Calu3 (cell line): ENCODE results near the gene GRIP1. TPM values are rescaled to one million over a fixed set of nuclear protein-coding genes. Genes with fewer than 3 reads are reported as not detected.

ENCODE experiments used
- BruUV-seq: library from RNA; stranded (reverse); fragments of 400-500 nt; replicated peaks from 2 replicates; lab custom pipeline; 2021; lab: Mats Ljungman, UMichigan
- CTCF ChIA-PET: fragments of 300-600 bp; sonication (Branson Sonifier 250); formaldehyde crosslinking; loops from one replicate; lab custom pipeline; 2022; ENCODE audit warnings: antibody characterized with exemption; lab: Charles Lee
- DNase-seq: peaks from one replicate; pipeline ENCODE4 v3.0.0; 2022
- H3K27ac Mint-ChIP-seq: one replicate; pipeline ENCODE4 v1.8.0; 2022; ENCODE audit warnings: mixed read lengths; ENCODE audit not compliant: unreplicated experiment
- H3K27me3 Mint-ChIP-seq: one replicate; pipeline ENCODE4 v1.8.0; 2022; ENCODE audit warnings: mixed read lengths; ENCODE audit not compliant: unreplicated experiment
- H3K36me3 Mint-ChIP-seq: one replicate; pipeline ENCODE4 v1.8.0; 2022; ENCODE audit warnings: mild to moderate bottlenecking, moderate library complexity, mixed read lengths; ENCODE audit not compliant: insufficient read depth, unreplicated experiment
- H3K4me1 Mint-ChIP-seq: one replicate; pipeline ENCODE4 v1.8.0; 2022; ENCODE audit warnings: mild to moderate bottlenecking, low read depth, mixed read lengths; ENCODE audit not compliant: unreplicated experiment
- H3K4me3 Mint-ChIP-seq: one replicate; pipeline ENCODE4 v1.8.0; 2022; ENCODE audit warnings: mild to moderate bottlenecking, low read depth, moderate library complexity, mixed read lengths; ENCODE audit not compliant: unreplicated experiment
- H3K9me3 Mint-ChIP-seq: one replicate; pipeline ENCODE4 v1.8.0; 2022; ENCODE audit warnings: low read depth, mixed read lengths; ENCODE audit not compliant: unreplicated experiment
- CTCF ChIP-seq: fragments of 200-600 bp; IDR thresholded peaks from one replicate; pipeline ENCODE4 v1.8.0; 2022; ENCODE audit warnings: antibody characterized with exemption; ENCODE audit not compliant: unreplicated experiment
- intact Hi-C: fragments of 100-400 bp; cut with micrococcal nuclease; formaldehyde crosslinking; loops from one replicate; pipeline ENCODE4 v1.10.0; 2022; ENCODE audit not compliant: unreplicated experiment
- total RNA-seq: library from RNA; stranded (reverse); gene quantifications from 2 replicates; pipeline ENCODE4 v1.2.3, GENCODE V29; 2022

Gene GRIP1
- total RNA-seq, 1 experiment from 2014 or later, result 47.4 TPM

GRCh38 chr12:66607147-66607546, 71.7 kb downstream of the GRIP1 start:
- H3K27me3 Mint-ChIP-seq, result no peaks in the 10 kb centered on the region
- H3K4me3 Mint-ChIP-seq, result no peak overlapping the region
- H3K27ac Mint-ChIP-seq, result no peak overlapping the region
- intact Hi-C loops, result no loop called here
- no peak for DNase-seq
- H3K9me3 Mint-ChIP-seq, result no peaks in the 10 kb centered on the region
- no peak for TF ChIP-seq CTCF
- BruUV-seq, result no TSS peak
- H3K4me1 Mint-ChIP-seq, result peaks cover 8% of the 10 kb centered on the region
- no peaks in the 10 kb centered on the region for H3K36me3 Mint-ChIP-seq
- CTCF ChIA-PET, result no interaction called here

GRCh38 chr12:66605293-66605692, 73.6 kb downstream of the GRIP1 start:
- Mint-ChIP-seq H3K4me1 (peaks cover 8% of the 10 kb centered on the region), H3K4me3 (no peak overlapping the region), H3K36me3 (no peaks in the 10 kb centered on the region), H3K27me3 (no peaks in the 10 kb centered on the region), H3K27ac (no peak overlapping the region), H3K9me3 (no peaks in the 10 kb centered on the region)
- intact Hi-C loops, result no loop called here
- no peak for TF ChIP-seq CTCF
- DNase-seq, result no peak
- CTCF ChIA-PET, result no interaction called here
- no TSS peak for BruUV-seq

- intact Hi-C loops, result no loop called here
- H3K4me1 Mint-ChIP-seq, result peaks cover 8% of the 10 kb centered on the region
- H3K27me3 Mint-ChIP-seq, result no peaks in the 10 kb centered on the region
- TF ChIP-seq CTCF, result no peak
- no peak overlapping the region for H3K27ac Mint-ChIP-seq
- CTCF ChIA-PET, result no interaction called here
- H3K9me3 Mint-ChIP-seq, result no peaks in the 10 kb centered on the region
- no peak for DNase-seq
- H3K36me3 Mint-ChIP-seq, result no peaks in the 10 kb centered on the region
- H3K4me3 Mint-ChIP-seq, result no peak overlapping the region
- BruUV-seq, result no TSS peak
Measured at GRCh38 chr12:66603981-66604479, 74.8 kb downstream of the GRIP1 start.

- TF ChIP-seq CTCF, result no peak
- CTCF ChIA-PET, result interaction anchor here (0.6 kb wide), 1 partner anchor 15 kb away, joined by 3 read pairs; no protein-coding TSS in a partner anchor
- no peaks in the 10 kb centered on the region for H3K36me3 Mint-ChIP-seq
- no peak overlapping the region for H3K27ac Mint-ChIP-seq
- no peak overlapping the region for H3K4me3 Mint-ChIP-seq
- peak; percentile 38 for DNase-seq
- no peaks in the 10 kb centered on the region for H3K27me3 Mint-ChIP-seq
- peaks cover 8% of the 10 kb centered on the region for H3K4me1 Mint-ChIP-seq
- no TSS peak for BruUV-seq
- no peaks in the 10 kb centered on the region for H3K9me3 Mint-ChIP-seq
- intact Hi-C loops, result no loop called here
Measured at GRCh38 chr12:66603461-66603860, 75.4 kb downstream of the GRIP1 start.
